Upper lobe of left lung (tissue), 6 donors: Measurements from ENCODE around the gene HOXA5. TPM values are rescaled to one million over a fixed set of nuclear protein-coding genes. Genes with fewer than 3 reads are reported as not detected.

Experiments used
- ATAC-seq, 2 donors: fragments of 200-7000 bp; cut with Tn5 transposase; one replicate each; pipeline ENCODE4 v1.9.1; 2022; ENCODE audit warnings: mild to moderate bottlenecking in 2 of 2, moderate library complexity in 2 of 2; ENCODE audit not compliant: low FRiP score in 2 of 2
- DNase-seq, 2 donors: peaks; one replicate each; pipeline ENCODE4 v3.0.0-alpha.2; 2019 to 2020
- H3K27ac ChIP-seq, 4 donors: fragments of 200-600 bp; sonication (generic); one replicate each; pipeline ENCODE4 v1.5.1; 2016 to 2019
- H3K27me3 ChIP-seq, 4 donors: fragments of 200-600 bp; sonication (generic); one replicate each; pipeline ENCODE4 v1.5.1; 2017 to 2019
- H3K36me3 ChIP-seq, 4 donors: fragments of 200-600 bp; sonication (generic); one replicate each; pipeline ENCODE4 v1.5.1; 2016 to 2019
- H3K4me1 ChIP-seq, 4 donors: fragments of 200-600 bp; sonication (generic); one replicate each; pipeline ENCODE4 v1.5.1; 2018 to 2019
- H3K4me3 ChIP-seq, 4 donors: fragments of 200-600 bp; sonication (generic); one replicate each; pipeline ENCODE4 v1.5.1; 2017 to 2019; ENCODE audit warnings: mild to moderate bottlenecking in 2 of 4, moderate library complexity in 1 of 4
- H3K9me3 ChIP-seq, 4 donors: fragments of 200-600 bp; sonication (generic); one replicate each; pipeline ENCODE4 v1.5.1; 2018 to 2019
- EP300 ChIP-seq, 4 donors: sonication (generic); formaldehyde crosslinking; IDR thresholded peaks; one replicate each; pipeline ENCODE4 v1.5.1; 2017; ENCODE audit warnings: antibody characterized with exemption in 4 of 4, control low read depth in 2 of 4
- POLR2A ChIP-seq, 4 donors: fragments of 450-650 bp; IDR thresholded peaks; one replicate each; pipeline ENCODE4 v1.5.1; 2016 to 2017; ENCODE audit warnings: antibody characterized with exemption in 4 of 4, mild to moderate bottlenecking in 2 of 4
- POLR2AphosphoS5 ChIP-seq, 2 donors: sonication (generic); formaldehyde crosslinking; IDR thresholded peaks; one replicate each; pipeline ENCODE4 v1.5.1; 2017; ENCODE audit warnings: antibody characterized with exemption in 2 of 2
- WGBS, 2 donors: methylation state at CpG; one replicate each; pipeline ENCODE4 v1.1.5; 2017 to 2018; 5-methylcytosine and 5-hydroxymethylcytosine counted together
- small RNA-seq, 4 donors: library from RNA; depleted of rRNA; stranded (forward); fragments of <200 nt; gene quantifications; one replicate each; pipeline ENCODE3, GENCODE V24; 2016
- total RNA-seq, 6 donors: library from RNA; depleted of rRNA in 4 of 6; stranded (reverse); fragments of >200 nt in 4 of 6; gene quantifications; one replicate each; pipeline versions ENCODE4 v1.1.0 to v1.2.1, GENCODE V29; 2016 to 2021
- TF ChIP-seq, protein P1 (sequence below), 6 experiments: fragments of 450-650 bp in 4 of 6; fragments of 200-600 bp in 2 of 6; sonication (generic) in 2 of 6; IDR thresholded peaks; one replicate each; pipeline ENCODE4 v1.5.1; 2016 to 2019; ENCODE audit warnings: antibody characterized with exemption in 6 of 6
- donor health status: DM: no; HTN: no; CAD: no; lungs with moderate emphysema.
- donor health status: DM: no; HTN: yes; CAD: no; lungs with severe emphysema.

HOXA5 gene
- total RNA-seq, 6 donors from 2014 or later, result 7.8 to 79.9 (median 16.9) TPM

DNA sequence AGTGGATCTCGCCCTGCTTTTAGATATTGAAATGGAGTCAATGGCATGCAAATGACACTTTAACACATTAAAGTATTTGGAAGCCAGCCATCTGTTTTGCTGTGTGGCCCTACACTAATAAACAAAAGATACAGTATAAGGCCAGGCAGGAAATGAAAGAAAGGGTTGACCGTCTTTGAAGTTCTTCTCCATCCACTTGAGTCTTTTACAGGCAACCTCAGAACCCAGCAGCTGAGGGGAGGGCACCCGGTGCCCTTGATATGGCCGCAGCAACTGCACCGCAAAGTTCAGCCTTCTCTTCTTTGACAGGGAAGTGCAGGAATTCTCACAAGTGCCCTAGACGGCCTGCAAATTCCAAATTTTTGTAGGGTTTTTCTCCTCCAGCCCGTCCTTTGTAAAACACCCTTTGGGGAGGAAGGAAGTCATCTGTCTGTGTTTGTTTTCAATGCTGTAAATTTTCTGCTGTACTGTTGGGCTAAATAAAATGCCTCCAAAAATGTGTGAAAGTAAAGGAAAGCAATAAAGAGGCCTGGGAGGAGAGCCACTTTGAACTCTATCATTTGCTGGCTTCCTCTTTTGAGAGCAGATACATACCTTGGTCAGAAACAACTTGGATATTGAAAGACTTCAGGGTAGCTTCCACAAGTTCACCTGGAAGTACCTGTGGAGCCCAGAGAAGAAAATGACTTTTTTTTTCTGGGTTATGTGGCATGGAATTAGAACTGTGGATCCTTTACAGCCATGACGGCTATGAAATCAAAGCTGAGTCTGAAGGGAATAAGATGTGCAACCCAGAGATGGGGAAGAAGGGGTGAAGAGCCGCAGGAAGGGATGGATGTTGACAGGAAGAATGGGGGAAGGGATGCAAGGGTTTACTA is 51.3 kb downstream of the HOXA5 start:
- peaks cover 0 to 7% (median 0%) of the 10 kb centered on the region in 4 donors for H3K9me3 ChIP-seq
- DNase-seq (no peak), ATAC-seq (no peak)
- no peaks in the 10 kb centered on the region for H3K36me3 ChIP-seq
- 43 to 52% methylated on average over 9 of the region's 9 CpGs for WGBS, 2 donors
- peaks cover 0 to 19% (median 4%) of the 10 kb centered on the region in 4 donors for H3K4me1 ChIP-seq
- TF ChIP-seq, protein P1, sequence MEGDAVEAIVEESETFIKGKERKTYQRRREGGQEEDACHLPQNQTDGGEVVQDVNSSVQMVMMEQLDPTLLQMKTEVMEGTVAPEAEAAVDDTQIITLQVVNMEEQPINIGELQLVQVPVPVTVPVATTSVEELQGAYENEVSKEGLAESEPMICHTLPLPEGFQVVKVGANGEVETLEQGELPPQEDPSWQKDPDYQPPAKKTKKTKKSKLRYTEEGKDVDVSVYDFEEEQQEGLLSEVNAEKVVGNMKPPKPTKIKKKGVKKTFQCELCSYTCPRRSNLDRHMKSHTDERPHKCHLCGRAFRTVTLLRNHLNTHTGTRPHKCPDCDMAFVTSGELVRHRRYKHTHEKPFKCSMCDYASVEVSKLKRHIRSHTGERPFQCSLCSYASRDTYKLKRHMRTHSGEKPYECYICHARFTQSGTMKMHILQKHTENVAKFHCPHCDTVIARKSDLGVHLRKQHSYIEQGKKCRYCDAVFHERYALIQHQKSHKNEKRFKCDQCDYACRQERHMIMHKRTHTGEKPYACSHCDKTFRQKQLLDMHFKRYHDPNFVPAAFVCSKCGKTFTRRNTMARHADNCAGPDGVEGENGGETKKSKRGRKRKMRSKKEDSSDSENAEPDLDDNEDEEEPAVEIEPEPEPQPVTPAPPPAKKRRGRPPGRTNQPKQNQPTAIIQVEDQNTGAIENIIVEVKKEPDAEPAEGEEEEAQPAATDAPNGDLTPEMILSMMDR (IDR thresholded peaks at IDR 0.05), result no peak
- TF ChIP-seq POLR2AphosphoS5 (IDR thresholded peaks at IDR 0.05) (no peak), EP300 (IDR thresholded peaks at IDR 0.05) (no peak), POLR2A (IDR thresholded peaks at IDR 0.05) (no peak)
- H3K4me3 ChIP-seq, result no peak overlapping the region
- peaks cover 0 to 16% (median 6%) of the 10 kb centered on the region in 4 donors for H3K27me3 ChIP-seq
- no peak overlapping the region for H3K27ac ChIP-seq

DNA sequence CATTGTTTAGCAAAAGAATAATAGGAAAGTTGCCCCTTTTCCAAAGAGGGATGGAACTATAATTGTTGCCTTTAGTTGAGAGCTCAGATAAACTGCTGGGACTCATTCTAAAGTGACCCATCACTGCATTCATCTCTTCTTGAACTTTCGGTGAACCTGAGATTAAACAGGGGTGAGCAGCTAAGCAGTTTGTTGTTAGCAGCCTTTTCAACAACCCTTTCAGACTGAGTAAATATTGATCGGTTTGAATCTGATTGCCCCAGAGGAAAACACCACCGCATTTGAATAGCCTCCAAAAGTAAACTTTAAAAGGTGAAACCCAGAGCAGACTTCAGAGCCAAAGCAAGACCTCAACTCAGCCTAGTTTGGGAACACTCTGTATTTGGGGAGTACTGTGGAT is 52.4 kb downstream of the HOXA5 start:
- 39 to 54% methylated on average over 3 of the region's 3 CpGs for WGBS, 2 donors
- H3K4me3 ChIP-seq, result no peak overlapping the region
- H3K4me1 ChIP-seq, result peaks cover 0 to 12% (median 4%) of the 10 kb centered on the region in 4 donors
- DNase-seq (no peak), ATAC-seq (no peak)
- H3K27ac ChIP-seq, result no peak overlapping the region
- TF ChIP-seq, protein P1 (IDR thresholded peaks at IDR 0.05), result no peak
- TF ChIP-seq POLR2A (IDR thresholded peaks at IDR 0.05), result no peak
- TF ChIP-seq POLR2AphosphoS5 (IDR thresholded peaks at IDR 0.05), result no peak
- TF ChIP-seq EP300 (IDR thresholded peaks at IDR 0.05), result no peak
- peaks cover 0 to 7% (median 0%) of the 10 kb centered on the region in 4 donors for H3K9me3 ChIP-seq
- H3K27me3 ChIP-seq, result peaks cover 0 to 18% (median 6%) of the 10 kb centered on the region in 4 donors
- H3K36me3 ChIP-seq, result no peaks in the 10 kb centered on the region

Small RNA genes within 50 kb of the gene (small RNA-seq; reads per million reads assigned to genes)
- gene AC004080.5, result 0 reads per million in 4 donors
- gene RF01977, result 0 reads per million in 4 donors
- 0 reads per million in 4 donors for gene RF02140
- 0 reads per million in 4 donors for gene RF02141

Other genes starting within 250 kb of the HOXA5 start
- gene HOXA1, start 47.7 kb downstream of the HOXA5 start, total RNA-seq, result 1 to 10 TPM in 1 of 6 donors, under 1 TPM in 2, not detected in 3; 0.46 to 2.1 (median 0.64) TPM
- gene HOXA2, start 41.0 kb downstream of the HOXA5 start, total RNA-seq, result 1 to 10 TPM in 2 of 6 donors, under 1 TPM in 3, not detected in 1; 0.30 to 3.0 (median 0.86) TPM
- gene HOXA4, start 12.9 kb downstream of the HOXA5 start, total RNA-seq, result 10 to 100 TPM in 1 of 6 donors, 1 to 10 TPM in 5; 1.5 to 10.5 (median 6.2) TPM
- 1 to 10 TPM in 4 of 6 donors, under 1 TPM in 1, not detected in 1; 0.61 to 8.4 (median 4.0) TPM for gene HOXA6, start 4.1 kb upstream of the HOXA5 start, total RNA-seq
- gene HOXA3, start 8.9 kb upstream of the HOXA5 start, total RNA-seq, result 10 to 100 TPM in 1 of 6 donors, 1 to 10 TPM in 3, under 1 TPM in 2; 0.20 to 11.4 (median 3.5) TPM
- 1 to 10 TPM in 3 of 6 donors, under 1 TPM in 1, not detected in 2; 0.46 to 3.3 (median 2.5) TPM for gene HOXA7, start 13.0 kb upstream of the HOXA5 start, total RNA-seq
- gene HOXA9, start 21.9 kb upstream of the HOXA5 start, total RNA-seq, result 1 to 10 TPM in 2 of 6 donors, under 1 TPM in 3, not detected in 1; 0.30 to 6.1 (median 0.49) TPM
- gene HOXA10, start 30.6 kb upstream of the HOXA5 start, total RNA-seq, result under 1 TPM in 2 of 6 donors, not detected in 4; 0.15 to 0.24 TPM
- gene HOXA11, start 41.6 kb upstream of the HOXA5 start, total RNA-seq, result not detected
- gene HOXA13, start 56.4 kb upstream of the HOXA5 start, total RNA-seq, result not detected
- gene EVX1, start 99.1 kb upstream of the HOXA5 start, total RNA-seq, result not detected